ENCODE results near the gene CD2BP2. TPM values are rescaled to one million over a fixed set of nuclear protein-coding genes. Genes with fewer than 3 reads are reported as not detected.
"Not testable (repeated sequence)": the region's sequence is repeated elsewhere in the genome, so short reads cannot be mapped to it uniquely, and the experiment has no call there.

CD2BP2 gene
- 70.8 and 75.8 TPM in 2 replicates for total RNA-seq

- intact Hi-C loops (cut with micrococcal nuclease) = loop anchor here (1.0 to 5.0 kb wide), 3 partner anchors 15 to 52 kb away; partner anchors contain the start of genes TBC1D10B and ZNF771
Measured at GRCh38 chr16:30355144-30355953, at the start of gene CD2BP2. Gene CD2BP2 (minus strand): TSS chr16:30355308. CDS start chr16:30354681, 627 bp downstream.

- intact Hi-C loops (cut with micrococcal nuclease) = loop anchor here (10.0 kb wide), 1 partner anchor 337 kb away; the partner anchor contains the start of gene ALDOA
Measured at GRCh38 chr16:30401768-30402425, 46.8 kb upstream of the CD2BP2 start.

DNA sequence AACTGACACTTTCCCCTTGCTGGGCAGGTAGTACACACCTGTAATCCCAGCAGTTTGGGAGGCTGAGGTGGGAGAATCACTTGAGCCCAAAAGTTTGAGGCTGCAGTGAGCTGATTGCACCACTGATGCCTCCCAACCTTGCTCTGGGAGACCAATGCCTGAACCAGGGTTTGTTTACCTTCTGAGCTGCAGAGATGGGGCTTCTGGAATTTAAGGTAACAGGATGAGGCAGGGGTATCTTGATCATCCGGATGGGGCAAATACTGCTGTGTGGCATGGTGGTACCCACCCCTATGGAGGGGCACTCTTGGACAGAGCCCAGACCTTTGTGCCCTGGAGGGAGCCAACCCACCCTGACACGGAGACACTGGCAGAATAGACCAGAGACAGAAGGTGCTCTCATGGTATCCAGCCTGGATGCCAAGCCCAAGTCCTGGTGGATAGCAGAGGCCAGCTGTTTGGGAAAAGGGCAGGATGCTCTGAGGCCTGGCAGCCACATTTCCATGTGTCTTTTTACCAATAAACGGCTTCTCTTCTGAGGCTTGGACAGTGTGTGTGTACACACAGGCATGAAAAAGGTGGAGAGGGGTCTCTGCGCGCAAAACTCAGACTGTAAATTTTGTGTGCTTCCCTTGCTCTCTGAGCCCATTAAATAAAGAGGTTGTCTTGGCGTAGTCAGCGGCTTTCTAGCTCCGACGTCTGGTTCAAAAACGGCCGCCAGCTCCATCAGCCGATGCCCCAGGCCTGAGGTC, 44.5 kb upstream of the CD2BP2 start:
- intact Hi-C loops (cut with micrococcal nuclease) = loop anchor here (1.0 to 10.0 kb wide), 2 partner anchors 21 to 335 kb away; partner anchors contain the start of gene ALDOA

DNA sequence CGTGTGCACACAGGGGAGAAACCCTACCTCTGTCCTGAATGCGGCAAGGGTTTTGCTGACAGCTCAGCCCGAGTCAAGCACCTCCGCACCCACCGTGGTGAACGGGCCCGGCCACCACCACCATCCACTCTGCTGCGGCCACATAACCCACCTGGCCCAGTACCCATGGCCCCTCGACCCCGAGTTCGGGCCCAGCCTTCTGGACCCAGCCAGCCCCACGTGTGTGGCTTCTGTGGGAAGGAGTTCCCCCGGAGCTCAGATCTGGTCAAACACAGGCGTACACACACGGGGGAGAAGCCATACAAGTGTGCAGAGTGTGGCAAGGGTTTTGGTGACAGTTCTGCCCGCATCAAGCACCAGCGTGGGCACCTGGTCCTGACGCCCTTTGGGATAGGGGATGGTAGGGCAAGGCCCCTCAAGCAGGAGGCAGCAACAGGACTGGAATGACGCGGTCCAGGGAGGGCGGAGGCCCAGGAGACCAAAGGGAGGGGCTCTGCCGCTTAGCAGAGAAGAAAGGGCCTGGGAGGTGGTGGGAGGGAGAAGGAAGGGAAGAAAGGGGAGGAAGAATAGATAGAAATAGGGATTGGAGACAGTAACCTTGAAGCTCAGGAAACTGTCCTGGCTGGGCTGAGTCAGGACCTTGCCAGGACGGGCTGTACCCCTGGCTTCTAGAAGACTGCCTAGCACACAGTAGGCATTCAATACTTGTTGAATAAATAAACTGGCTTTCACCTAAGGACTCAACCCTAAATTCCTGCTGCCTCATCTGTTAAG, 43.7 kb upstream of the CD2BP2 start:
- intact Hi-C loops (cut with micrococcal nuclease) = no loop called here

- intact Hi-C loops (cut with micrococcal nuclease) = no loop called here
Measured at GRCh38 chr16:30397776-30398660, 42.9 kb upstream of the CD2BP2 start.

- intact Hi-C loops (cut with micrococcal nuclease) = no loop called here
Measured at GRCh38 chr16:30397056-30397455, 41.9 kb upstream of the CD2BP2 start.

GRCh38 chr16:30396627-30397026, 41.5 kb upstream of the CD2BP2 start:
- intact Hi-C loops (cut with micrococcal nuclease) = not testable (repeated sequence)

DNA sequence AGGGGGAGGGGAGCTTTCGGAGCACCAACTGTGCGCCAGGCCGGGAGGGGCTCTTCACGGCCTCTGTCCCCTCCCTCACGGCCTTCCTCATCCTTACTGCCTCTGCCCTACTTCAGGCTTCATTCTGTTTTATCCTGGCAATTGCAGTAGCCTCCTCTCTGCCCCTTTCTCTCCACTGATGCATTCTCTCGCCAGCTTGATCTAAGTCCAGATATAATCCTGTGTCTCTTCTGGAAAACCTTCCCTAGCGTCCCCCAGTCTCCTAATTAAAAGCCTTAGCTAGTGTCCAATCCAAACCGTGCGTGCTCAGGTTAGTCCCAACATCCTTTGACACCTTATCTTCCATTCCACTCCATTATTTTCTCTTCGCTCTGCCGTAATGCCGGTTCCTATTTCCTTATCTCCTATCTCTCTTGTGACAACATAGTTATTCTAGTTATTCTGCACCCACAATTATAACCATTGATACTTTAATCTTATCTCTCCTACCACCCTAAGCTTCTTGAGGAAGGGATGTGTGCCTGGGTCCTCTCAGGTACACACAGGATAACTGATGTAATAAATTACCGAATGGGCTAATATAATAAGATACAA, 41.0 kb upstream of the CD2BP2 start:
- intact Hi-C loops (cut with micrococcal nuclease) = no loop called here

DNA sequence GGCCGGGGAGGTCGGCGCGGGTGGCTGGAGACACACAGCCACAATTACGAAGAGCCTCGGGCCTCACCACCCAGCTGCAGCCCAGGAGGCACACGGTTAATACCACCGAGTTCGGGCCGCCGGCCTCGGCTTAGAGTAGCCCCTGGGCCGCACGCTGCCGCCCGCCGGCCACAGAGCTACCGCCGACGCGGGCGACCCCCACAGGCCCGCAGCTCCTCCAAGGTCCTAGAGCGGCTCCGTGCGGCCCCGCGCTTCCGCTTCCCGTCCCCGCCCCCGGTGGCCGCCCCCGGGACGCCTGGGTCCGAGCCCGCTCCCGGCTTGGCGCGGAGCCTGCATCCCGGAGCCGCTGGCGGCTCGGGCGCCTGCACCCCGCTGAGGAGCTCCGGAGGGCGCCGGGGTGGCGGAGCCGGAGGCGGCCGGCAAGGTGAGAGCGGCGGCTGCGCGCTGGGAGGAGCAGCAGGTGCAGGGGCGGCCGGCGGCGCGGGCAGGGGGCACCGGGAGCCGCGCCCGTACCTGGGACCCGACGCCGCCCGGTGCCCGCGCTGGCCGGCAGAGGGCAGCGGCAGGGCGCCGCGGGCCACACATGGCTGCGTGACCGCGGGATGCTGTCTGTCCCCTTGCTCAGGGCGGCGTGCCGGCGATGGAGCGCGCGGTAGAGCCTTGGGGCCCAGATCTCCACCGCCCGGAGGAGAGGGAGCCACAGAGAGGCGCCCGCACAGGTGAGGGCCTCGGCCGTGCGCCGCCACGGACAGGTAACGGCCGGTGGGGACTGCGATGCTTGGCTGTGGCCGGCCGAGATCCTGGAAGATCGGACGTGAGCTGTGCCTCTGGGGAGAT, 40.3 kb upstream of the CD2BP2 start, which contains the start of gene ZNF48:
TSS of gene ZNF48 (plus strand) at position 266 of the 837 bp plus-strand sequence. CDS start at position 641, 375 bp downstream.
- intact Hi-C loops (cut with micrococcal nuclease) = no loop called here

- intact Hi-C loops (cut with micrococcal nuclease) = no loop called here
Measured at GRCh38 chr16:30394592-30395154, 39.6 kb upstream of the CD2BP2 start.

DNA sequence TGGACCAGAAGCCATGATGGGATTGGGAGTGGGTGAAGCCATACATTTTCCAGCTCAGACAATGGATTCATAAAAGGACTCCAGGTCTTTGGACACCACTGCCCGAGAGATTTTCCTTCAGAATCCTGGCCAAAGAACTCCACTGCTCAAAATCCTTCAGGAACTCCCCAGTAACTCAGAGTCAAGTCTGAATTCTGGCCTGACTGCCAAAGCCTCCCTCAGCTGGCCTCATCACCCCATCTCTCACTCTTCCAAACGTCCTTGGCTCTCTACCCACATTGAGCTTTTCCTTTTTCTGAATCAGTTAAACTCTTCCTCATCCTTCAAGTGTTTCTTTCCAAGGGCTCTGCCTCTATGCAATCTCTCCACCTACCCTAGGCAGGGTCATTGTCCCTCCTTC, 28.4 kb upstream of the CD2BP2 start:
- intact Hi-C loops (cut with micrococcal nuclease) = no loop called here

- intact Hi-C loops (cut with micrococcal nuclease) = loop anchor here (1.0 kb wide), 1 partner anchor 11 kb away; no protein-coding TSS in a partner anchor
Measured at GRCh38 chr16:30382111-30382881, 27.2 kb upstream of the CD2BP2 start, which contains the start of gene SEPTIN1. Gene SEPTIN1 (minus strand): TSS chr16:30382561. CDS start chr16:30382542, 19 bp downstream.

GRCh38 chr16:30381291-30382041, 26.4 kb upstream of the CD2BP2 start:
- intact Hi-C loops (cut with micrococcal nuclease) = loop anchor here (1.0 kb wide), 1 partner anchor 10 kb away; no protein-coding TSS in a partner anchor

DNA sequence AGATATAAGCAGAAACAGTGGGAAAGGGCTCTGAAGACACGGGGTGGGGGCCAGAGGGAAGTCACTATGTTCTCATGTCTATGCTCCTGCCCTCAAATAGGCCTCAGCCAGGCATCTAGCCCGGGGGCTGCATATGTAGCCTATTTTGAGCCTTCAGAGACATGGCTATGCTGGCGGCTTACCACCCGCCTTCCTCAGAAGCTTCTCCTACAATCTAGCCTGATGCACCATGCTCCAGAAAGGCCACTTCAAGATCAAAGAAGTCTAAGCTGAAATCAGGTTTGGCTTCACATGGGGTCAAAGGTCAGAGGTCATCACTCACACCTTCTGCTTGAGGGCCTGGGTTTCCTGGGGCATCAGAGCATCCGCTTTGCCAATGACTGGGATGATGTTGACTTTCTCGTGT, 25.7 kb upstream of the CD2BP2 start:
- intact Hi-C loops (cut with micrococcal nuclease) = no loop called here

GRCh38 chr16:30380072-30380802, 25.1 kb upstream of the CD2BP2 start:
- intact Hi-C loops (cut with micrococcal nuclease) = no loop called here

Data from T-helper 2 cell treated with Interferon-gamma antibody and Interleukin-4, amounts not matched to agents 100 ng/mL and 5 ng/mL, for 36 hours (primary cell).